HG03108 (cell line): Measurements from ENCODE around the gene LDHD.

Experiments used
- ATAC-seq: cut with Tn5 transposase; IDR thresholded peaks from one replicate; pipeline ENCODE4 v1.9.1; 2021; ENCODE audit warnings: moderate library complexity; ENCODE audit not compliant: unreplicated experiment

Gene LDHD

DNA sequence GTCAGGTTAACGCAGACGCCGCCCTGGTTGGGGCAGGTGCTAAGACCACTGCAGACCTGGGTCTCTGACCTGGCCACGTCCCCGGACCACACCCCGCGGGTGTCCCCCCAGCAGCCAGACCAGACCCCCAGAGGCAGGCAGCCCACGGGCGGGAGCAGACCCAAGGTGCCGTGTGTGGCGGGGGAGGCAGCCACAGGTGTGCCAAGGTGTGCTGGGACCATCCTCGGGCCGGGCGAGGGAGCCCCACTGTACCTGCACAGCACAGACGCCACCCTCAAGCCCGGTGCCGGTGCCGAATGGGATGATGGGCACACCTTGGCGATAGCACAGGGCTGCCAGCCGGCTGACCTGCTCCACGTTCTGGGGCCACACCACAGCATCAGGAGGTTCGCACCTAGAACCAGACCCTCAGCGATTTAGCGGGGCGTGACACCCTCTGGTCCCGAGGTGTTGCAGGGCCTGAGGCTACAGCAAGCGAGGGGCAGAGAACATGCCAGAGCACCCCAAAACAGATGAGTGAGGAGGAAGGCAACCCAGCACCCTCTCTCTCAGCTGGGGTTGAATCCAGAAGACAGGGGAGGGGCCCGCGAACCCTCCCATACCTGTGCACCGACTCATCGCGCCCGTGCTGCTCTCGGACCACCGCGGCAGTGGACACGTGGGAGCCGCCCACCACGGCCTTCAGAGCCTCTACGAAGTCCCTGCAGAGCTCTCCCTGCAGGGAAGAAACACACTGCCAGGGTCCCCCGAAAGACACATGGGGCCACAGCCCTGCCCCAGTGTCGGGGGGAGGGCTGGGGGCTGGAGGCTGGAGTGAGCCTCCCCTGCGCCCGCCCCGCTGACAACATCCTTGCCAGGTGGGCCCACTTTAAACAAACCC, 1.4 kb downstream of the LDHD start:
- no peak for ATAC-seq

DNA sequence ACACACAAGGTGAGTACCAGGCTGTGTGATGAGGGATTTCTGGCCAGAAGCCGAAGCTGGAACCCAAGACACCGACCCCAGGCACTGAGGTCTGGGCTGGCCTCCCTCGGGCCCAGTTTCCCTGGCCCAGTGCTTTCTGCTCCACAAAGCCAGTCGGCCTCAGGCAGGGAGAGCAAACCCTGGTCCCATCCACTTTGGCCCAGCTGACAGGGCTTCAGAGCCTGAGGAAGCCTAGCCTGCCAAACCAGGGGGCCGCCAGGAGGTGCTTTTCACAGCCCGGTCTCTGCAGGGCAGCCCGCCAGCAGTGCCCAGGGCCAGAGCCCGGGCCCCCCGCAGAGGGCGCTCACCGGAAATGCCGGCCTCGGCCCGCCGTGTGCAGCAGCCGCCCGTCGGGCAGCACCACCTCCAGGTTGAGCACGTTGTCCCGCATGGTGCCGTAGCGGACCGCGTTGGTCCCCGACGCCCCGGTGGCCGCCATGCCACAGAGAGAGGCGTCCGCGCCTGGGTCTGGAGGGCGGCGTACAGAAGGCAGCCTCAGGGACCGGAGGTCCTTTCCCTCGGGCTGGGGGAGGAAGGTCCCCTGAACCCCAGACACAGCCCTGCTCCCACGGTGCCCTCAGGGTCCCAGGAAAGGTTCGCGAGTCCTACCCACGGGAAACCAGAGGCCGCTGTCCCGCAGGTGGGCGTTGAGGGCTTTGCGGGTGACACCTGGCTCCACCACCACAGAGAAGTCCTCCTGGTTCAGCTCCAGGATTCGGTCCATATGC, 2.2 kb downstream of the LDHD start:
- ATAC-seq: no peak

DNA sequence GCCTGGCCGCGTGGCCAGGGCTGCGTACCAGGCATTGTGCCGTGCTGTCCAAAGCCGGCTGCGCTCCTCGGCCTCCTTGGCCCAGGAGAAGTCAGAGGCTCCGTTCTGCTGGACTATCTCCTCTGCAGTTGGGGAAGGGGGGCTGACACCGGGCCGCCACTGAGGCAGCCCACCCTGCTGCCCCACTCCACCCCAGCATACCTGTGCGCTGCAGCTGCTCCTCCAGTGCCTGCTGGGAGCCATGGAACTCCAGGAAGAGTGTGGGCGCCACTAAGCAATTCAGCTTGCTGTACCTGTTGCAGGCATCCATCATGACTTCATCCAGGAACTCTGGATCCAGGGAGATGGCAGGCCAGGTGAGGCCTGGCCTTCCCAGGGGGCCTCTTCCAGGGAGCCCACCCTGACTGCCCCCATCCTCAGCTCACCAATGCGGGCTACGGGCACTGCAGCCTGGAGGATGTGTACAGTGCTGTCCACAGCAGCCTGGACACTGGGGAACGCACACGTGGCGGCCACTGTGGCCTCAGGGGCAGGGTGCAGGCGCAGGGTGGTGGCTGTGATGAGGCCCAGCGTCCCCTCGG, 2.9 kb downstream of the LDHD start:
- no peak for ATAC-seq

DNA sequence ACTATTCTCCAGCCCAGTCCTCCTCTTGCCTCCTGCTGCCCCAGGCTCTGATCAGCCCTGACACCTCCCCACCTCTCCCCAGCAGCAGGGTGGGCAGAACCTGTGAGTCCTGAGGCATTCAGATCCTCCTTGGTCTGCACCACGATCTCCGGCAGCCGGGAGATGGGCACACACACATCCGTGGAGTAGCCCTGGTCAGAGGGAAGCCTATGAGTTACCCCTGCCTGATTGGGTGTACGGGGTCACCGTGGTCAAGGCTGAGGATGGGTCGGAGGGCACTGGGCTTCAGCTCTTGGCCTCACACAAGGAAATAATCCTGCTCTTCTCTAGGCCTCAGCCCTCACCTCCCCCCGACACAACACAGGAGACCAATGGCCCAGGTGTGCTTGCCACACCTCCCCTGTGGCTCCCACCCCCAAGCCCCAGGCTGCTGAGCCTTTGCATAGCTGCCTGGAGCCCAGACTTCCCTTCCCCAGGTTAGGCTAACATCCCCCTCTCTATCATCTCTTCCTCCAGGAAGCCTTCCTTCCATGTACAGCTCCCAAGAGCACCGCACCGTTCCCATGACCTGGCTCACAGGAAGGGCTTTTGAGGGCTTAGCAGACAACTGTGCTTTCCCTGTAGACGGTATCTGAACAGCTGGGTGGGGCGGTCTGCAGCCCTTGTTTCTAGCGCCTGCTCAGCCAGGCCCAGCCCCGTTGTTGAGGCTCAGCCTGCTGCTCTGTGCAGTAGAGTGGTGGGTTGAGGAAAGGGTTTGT, 3.7 kb downstream of the LDHD start:
- ATAC-seq: no peak

DNA sequence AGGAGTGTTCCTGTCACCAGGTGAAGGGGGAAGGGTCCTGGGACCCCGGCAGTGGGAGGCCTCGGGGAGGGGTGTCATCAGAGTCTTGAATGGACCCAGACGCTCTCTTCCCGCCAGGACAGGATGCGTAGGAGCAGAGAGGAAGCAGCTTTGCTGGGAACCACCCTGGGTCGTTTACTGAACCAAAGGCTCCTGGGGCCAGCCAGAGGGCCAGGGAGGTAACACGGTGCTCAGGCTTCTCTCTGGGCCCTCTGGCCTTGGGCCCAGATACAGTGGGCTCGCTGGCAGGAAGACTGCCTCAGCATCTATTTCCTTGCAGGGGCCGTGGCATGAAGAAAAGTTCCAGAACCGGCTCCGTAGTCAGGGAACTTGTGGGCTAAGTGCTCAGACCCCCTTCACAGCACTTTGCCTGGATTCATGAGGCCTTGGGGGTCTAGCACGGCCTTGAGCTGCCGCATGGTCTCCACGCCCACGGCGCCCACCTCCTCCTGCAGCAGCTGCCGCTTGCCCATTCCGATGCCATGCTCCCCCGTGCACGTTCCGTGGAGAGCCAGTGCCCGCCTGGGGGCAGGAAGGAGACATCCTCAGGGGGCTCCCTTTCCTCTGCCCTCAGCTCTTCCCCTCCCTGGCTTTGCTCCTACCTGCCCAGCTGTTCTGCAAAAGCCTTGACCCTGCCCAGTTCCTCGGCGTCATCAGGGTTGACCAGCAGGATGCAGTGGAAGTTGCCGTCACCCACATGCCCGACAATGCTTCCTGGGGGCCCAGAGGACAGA, 4.4 kb downstream of the LDHD start:
- ATAC-seq: no peak

DNA sequence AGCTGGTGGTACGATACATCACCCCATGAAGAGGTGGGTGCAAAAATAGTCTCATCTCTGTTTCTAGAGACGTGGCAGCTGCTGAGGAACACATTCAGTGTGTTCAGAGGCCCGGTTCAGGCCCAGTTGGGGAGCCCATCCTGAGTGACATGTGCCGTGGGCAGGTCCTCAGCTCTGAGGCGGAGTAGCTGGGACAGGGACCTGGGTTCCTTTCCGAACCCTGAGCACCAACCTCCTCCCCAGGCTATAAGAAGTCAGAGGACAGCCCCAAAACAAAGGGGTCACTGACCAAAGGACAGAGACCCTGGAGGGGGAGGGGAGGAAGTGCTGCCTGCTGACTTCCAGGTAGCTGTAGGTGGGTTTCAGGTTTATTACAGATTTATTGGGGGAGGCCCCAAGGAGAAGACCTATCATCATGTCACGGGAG, 5.1 kb downstream of the LDHD start:
- no peak for ATAC-seq

DNA sequence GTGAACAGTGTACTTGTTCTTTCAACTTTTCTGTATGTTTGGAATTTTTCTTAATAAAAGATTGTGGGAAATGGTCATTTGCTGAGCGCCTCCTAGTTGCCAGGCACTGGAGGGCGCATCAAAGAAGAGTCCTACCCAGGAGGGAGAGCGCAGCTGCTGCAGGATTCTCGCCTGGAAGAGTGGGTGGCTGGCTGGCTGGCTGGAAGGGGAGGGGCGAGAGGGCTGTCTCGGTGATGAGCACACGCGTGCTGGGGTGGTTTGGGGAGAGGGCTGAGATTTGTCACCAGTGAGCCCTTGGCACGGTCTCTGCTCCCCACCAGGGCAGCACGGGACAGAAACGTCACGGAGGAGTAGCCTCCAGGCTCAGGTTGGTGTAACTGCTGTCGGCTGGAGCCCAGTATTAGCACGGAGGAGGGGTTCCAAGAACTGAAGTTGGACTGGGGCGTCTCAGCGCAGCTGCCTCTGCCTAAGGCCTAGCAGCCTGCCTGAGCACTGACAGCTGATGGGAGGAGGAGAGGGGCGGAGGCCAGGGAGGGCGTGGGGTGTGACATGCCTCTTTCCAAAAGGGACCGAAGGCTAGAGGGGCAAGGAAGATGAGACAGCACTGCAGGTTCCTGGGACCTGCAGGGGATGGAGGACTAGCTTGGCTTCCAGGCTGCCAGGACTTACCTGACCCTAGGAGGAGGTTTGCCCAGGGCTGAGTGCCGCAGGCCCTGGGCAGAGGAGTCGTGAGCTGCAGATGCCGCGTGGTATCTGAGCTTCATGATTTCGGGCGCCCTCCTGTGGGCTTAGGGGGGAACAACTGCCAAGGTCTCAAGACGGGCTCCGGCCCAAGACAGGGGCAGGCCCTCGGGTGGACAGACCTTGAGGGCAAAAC, 5.7 kb downstream of the LDHD start:
- peak; percentile 48 for ATAC-seq

DNA sequence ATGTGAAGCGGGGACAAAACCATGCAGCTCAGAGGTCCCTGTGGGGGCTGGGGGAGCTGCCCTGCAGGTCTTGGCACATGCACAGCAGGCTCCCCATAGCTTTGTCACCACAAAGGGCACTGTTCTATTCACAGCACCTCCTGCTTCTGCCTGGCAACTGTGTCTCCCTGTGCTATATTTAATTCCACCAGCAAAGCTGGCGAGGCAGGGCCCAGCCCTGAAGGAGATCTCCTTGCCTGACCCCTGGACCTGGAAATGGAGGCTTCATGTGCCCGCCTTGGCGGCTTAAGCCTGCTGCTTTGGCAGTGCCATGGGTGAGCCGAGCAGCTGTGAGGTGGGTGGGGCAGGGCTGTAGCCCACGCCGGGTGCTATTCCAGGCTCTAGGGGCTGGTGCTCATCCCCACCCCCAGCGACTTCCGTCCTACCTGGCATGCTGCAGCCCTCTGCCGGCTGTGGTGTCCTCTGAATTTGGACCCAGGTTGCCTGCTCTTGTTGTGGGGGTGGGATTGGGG, 6.8 kb downstream of the LDHD start:
- ATAC-seq: no peak

DNA sequence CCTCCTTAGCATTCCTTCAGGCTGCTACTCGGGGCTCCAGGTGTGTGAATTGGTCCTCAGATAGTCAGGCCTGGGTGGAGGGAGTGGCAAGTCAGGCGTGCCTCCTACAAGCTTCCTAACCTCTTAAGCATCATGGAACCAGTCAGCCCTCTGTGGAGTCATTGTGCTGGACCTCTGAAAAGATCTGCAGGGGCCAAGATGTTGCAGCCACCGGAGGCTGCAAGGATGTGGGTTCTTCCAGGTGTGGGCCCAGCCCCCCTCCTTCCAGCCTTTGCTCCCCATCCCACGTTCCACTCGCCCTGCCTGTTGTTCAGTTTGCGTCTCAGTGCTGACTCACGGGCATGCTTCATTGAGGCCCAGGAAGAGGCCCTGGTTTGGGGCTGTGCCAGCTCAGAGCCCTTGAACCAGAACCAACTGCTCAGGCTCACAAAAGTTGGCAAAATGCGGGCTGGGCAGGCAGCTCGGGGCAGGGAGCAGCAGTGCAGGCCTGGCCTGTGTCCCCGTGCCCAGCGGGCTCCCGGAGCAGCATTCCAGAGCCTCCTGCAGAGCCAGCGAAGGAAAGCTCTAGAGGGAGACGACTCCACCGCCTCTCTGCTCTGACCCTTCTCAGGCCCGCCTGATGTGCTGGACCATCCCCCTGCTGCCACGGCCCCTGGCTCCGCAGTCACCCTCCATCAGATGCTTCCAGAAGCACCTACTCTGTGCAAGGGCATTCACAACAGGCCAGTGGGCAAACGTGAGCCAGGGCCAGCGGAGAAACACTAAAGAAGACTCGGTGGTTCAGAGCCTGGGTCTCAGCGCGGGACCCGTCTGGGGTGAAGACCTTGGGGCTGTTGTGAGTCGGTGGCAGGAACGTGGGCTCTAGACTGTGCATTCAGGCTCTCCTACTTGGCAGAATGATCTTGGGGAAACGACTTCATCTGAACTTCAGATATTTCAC, 7.5 kb downstream of the LDHD start:
- peak; percentile 39 for ATAC-seq

DNA sequence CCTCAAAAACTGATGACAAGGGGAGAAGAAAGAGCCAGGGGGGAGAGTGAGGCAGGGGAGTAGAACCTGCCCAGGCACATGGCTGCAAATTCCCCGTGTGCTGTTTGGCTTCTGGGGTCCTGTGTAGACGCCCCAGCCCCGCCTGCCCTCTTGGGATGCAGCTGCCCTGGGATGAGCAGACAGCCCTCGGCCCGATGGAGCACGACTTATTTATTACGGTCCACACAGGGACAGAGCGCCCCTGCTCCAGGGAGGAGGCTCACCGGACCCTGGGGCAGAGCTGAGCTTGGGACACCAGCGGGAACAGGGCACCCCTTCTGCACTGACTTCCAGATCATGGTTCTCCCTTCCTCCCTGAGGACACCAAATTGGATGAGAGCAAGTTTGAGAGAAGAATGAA, 9.1 kb downstream of the LDHD start:
- ATAC-seq: no peak

DNA sequence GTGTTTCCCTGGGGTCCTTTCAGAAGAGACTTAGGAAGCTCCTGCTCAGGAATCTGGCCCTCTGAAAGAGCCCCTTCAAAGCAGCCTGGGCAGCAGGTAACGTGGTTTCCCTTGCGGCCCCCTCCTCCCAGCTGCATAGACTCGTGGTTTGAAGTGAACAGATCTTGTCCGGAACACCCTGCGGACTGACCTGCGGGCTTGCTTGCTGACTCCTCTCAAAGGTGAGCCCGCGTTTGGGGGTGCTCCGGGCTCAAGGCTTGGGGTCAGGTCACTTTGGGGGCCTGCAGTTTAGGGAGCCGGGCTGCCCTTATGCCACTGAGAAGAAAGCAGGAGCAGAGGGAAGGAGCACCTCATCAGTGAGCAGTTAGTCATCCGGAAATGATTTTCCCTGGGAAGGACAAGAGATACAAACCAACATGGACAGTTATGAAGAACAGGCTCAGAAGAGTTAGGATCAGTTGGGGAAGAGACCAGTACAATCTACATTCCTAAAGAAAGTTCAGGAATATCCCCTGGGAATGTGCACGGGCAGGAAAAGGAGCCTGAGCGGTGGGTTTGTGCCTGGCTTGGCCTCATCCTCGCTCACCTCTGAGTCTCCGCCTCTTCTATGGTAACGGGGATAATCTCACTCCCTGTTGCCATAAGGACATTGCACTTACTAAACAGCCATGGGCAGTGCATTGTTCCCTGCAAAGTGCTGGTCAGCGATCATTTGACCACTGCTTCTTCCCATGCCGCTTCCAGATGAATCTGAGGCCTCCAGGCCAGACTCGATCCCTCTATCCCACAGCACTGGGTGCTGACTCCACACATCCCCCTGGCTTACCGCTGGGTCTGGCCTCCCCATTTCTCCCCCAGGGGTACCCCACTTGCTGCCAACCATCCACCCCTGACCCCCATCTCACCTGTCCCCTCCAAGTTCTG, 10.0 kb downstream of the LDHD start:
- ATAC-seq: no peak

DNA sequence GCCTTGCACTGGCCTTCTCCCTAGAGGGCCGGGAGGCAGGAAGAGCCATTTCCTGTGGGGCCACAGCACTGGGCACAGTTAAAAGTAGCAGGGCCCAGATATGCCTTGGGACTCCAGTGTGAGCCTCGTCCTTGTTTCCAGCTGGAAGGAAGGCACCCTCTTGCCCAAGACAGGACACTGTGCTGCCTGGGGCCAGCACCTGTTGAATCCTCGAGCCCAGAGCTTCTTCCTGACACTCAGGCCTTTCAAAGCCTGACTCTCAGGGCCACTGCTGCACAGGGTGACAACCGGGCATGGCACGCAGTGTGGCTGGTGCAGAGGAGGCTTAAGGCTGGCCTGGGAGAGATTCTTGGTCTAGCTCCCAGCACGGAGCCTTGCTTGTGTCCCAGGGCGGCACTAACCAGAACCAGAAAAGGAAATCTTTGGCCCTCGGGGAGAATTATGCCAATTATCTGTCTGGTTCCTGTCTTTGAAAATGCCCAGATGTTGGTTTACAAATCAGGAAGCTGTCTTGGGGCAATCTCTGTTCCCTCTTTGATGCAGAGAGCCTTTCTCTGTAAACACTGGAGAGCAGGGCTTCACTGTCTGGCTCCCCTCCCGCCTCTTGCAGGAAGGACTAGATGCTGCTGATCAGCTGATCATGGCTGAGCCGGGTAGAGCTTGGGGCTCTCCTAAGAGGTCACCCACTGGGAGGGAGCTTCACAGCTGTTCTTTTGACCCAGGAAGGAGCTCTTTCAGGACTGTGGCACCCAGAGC, 11.1 kb downstream of the LDHD start:
- no peak for ATAC-seq

DNA sequence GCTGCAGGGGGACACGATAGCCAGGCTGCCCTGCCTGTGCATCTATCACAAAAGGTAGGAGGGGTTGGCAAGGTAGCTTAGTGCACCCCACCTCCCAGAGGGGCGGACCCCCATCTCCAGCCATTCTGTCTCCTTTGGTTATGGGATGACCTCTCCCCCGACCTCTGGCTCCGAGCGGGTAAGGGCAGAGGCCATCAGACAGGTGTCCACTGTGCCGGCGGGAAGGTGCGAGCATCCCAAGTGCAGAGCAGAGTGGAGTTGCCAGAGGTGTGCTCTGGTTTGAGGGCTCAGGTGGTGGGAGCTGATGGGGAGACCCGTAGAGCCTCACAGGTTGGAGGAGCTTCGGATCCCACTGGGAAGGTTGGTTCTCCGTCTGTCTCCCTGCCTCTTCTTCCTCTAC, 11.7 kb downstream of the LDHD start:
- no peak for ATAC-seq

DNA sequence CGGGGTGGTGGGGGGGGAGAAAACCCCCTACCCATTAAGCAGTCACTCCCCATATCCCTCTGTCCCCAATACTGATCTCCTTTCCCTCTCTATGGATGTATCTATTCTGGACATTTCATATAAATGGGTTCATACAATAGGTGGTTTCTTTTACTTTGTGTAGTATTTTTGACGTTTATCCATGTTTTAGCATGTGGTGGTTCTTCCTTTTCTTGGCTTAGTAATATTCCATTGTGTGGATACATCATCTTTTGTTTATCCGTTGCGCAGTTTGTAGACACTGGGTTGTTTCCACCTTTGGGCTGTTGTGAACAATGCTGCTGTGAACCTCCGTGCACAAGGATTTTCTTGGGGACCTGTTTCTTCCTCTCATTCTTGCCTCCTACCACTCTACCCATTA, 12.6 kb downstream of the LDHD start:
- ATAC-seq: no peak

DNA sequence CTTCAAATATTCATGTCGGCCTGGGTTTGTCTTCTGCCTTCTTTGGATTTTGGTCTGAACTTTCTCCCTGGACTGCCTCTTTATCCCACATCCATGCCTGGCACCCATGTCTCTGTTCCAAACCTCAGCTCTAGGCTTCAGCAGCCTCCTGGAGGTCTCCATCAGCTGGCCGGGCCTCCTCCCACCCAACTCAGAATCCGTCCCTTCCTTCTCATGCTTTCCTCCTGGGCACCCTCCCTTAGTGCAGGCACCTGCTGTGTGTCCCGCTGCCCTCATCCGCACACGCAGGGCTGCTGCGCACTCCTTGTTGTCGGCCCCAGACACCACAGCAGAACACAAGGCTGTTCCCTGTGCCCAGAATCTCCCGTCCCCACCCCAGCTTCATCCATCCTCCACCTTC, 14.0 kb downstream of the LDHD start:
- ATAC-seq: no peak

DNA sequence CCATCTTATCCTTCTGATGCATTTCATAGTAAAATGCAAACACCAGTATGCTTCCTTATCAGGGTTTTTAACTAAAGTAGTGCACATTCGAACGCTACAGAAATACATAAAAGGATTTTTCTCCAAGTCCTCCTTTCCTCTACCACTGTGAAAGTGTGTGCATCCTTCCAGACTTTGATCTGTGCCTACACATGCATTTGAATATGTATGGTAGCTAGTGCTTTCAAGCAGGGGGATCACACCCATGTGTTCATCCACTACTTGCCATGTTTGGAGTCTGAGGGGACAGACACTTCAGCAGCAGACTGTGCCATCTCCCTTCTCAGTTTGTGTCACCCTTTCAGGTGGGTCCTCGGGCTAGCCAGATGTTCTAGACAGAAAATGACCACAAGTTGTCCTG, 14.9 kb downstream of the LDHD start:
- no peak for ATAC-seq
